22Rv1 (cell line): ENCODE data around the gene PPP1R37.

Experiments used
- ZFX ChIP-seq: fragments of 450-650 bp; IDR thresholded peaks from 2 replicates; pipeline ENCODE4 v1.6.1; 2017; ENCODE audit warnings: antibody characterized with exemption, borderline replicate concordance
- TF ChIP-seq, protein P1 (sequence below): fragments of 450-650 bp; IDR thresholded peaks from 2 replicates; pipeline ENCODE4 v1.5.1; 2017; ENCODE audit warnings: mild to moderate bottlenecking

DNA sequence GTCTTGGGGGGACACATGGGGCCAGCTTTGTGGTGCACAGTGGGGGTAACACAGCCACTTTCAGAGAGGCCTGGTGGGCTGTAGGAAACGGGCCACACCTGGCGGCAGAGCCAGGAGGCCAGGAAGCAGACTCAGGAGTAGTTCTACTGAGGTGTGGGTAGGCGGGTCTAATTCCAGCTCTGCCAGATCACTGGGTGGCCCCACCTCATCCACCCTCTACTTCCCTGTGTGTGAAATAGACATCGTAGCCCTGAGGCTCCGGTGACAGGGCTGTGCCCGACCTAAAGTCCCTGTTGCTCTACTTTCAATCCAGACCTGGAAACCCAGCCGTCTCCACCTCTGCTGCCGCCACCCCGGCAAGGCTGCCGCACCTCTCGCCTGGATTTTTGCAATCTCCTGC, 63.8 kb downstream of the PPP1R37 start:
- TF ChIP-seq, protein P1, sequence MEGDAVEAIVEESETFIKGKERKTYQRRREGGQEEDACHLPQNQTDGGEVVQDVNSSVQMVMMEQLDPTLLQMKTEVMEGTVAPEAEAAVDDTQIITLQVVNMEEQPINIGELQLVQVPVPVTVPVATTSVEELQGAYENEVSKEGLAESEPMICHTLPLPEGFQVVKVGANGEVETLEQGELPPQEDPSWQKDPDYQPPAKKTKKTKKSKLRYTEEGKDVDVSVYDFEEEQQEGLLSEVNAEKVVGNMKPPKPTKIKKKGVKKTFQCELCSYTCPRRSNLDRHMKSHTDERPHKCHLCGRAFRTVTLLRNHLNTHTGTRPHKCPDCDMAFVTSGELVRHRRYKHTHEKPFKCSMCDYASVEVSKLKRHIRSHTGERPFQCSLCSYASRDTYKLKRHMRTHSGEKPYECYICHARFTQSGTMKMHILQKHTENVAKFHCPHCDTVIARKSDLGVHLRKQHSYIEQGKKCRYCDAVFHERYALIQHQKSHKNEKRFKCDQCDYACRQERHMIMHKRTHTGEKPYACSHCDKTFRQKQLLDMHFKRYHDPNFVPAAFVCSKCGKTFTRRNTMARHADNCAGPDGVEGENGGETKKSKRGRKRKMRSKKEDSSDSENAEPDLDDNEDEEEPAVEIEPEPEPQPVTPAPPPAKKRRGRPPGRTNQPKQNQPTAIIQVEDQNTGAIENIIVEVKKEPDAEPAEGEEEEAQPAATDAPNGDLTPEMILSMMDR, result no peak
- no peak for TF ChIP-seq ZFX
